GM18858 (cell line): ENCODE measurements around the gene CTSD.

Source experiments
- ATAC-seq: cut with Tn5 transposase; IDR thresholded peaks from one replicate; pipeline ENCODE4 v1.9.1; 2021; ENCODE audit not compliant: unreplicated experiment

CTSD gene

GRCh38 chr11:1732418-1733008 lies 31.2 kb downstream of the CTSD start:
- ATAC-seq = no peak

GRCh38 chr11:1731451-1732059 lies 32.2 kb downstream of the CTSD start:
- ATAC-seq = no peak

GRCh38 chr11:1730059-1730629 lies 33.6 kb downstream of the CTSD start:
- no peak for ATAC-seq

GRCh38 chr11:1729692-1730011 lies 34.1 kb downstream of the CTSD start:
- ATAC-seq = no peak

- no peak for ATAC-seq
These were observed 34.6 kb downstream of the CTSD start for GRCh38 chr11:1728931-1729691.

GRCh38 chr11:1728301-1728700 lies 35.4 kb downstream of the CTSD start:
- ATAC-seq = no peak

GRCh38 chr11:1727861-1728260 lies 35.9 kb downstream of the CTSD start:
- ATAC-seq = no peak

GRCh38 chr11:1727096-1727690 lies 36.5 kb downstream of the CTSD start:
- ATAC-seq = no peak

GRCh38 chr11:1719781-1720180 lies 43.9 kb downstream of the CTSD start:
- no peak for ATAC-seq

- ATAC-seq = no peak
These were observed 45.4 kb downstream of the CTSD start for GRCh38 chr11:1718326-1718725.

GRCh38 chr11:1717745-1718144 lies 46.0 kb downstream of the CTSD start:
- no peak for ATAC-seq

GRCh38 chr11:1714908-1715885 lies 48.5 kb downstream of the CTSD start:
- no peak for ATAC-seq

GRCh38 chr11:1708716-1709115 lies 55.0 kb downstream of the CTSD start:
- ATAC-seq = no peak

GRCh38 chr11:1707751-1708150 lies 56.0 kb downstream of the CTSD start:
- no peak for ATAC-seq

GRCh38 chr11:1706634-1707400 lies 56.9 kb downstream of the CTSD start:
- no peak for ATAC-seq

GRCh38 chr11:1705126-1706052 lies 58.3 kb downstream of the CTSD start:
- ATAC-seq = no peak

GRCh38 chr11:1703146-1703545 lies 60.6 kb downstream of the CTSD start:
- ATAC-seq = no peak
